Sigmoid colon (tissue), 7 donors: ENCODE measurements around the gene RWDD4. TPM values are rescaled to one million over a fixed set of nuclear protein-coding genes. Genes with fewer than 3 reads are reported as not detected.

Experiments
- DNase-seq: peaks from one replicate; pipeline ENCODE4 v3.0.0-alpha.2; 2019
- H3K27ac ChIP-seq, 4 donors: fragments of 200-600 bp; sonication (generic); one replicate each; pipeline ENCODE4 v1.5.1; 2016 to 2019; ENCODE audit warnings: mild to moderate bottlenecking in 1 of 4
- H3K27me3 ChIP-seq, 3 donors: fragments of 200-600 bp; sonication (generic); one replicate each; pipeline ENCODE4 v1.5.1; 2019; ENCODE audit warnings: mild to moderate bottlenecking in 1 of 3
- H3K36me3 ChIP-seq, 4 donors: fragments of 200-600 bp; sonication (generic); one replicate each; pipeline ENCODE4 v1.5.1; 2016 to 2019
- H3K4me1 ChIP-seq, 4 donors: fragments of 200-600 bp; sonication (generic); one replicate each; pipeline ENCODE4 v1.5.1; 2017 to 2019
- H3K4me3 ChIP-seq, 4 donors: fragments of 200-600 bp; sonication (generic); one replicate each; pipeline ENCODE4 v1.5.1; 2017 to 2019; ENCODE audit warnings: mild to moderate bottlenecking in 2 of 4, moderate library complexity in 1 of 4
- H3K9me3 ChIP-seq, 4 donors: fragments of 200-600 bp in 3 of 4; sonication (generic) in 3 of 4; one replicate each; pipeline versions ENCODE4 v1.5.1 to v1.6.1; 2013 to 2019
- CTCF ChIP-seq, 4 experiments: fragments of 450-650 bp in 3 of 4; fragments of 200-600 bp in 1 of 4; IDR thresholded peaks; one replicate each; pipeline ENCODE4 v1.5.1; 2016 to 2019; ENCODE audit warnings: antibody characterized with exemption in 4 of 4, mild to moderate bottlenecking in 3 of 4, moderate library complexity in 2 of 4
- EP300 ChIP-seq, 4 donors: sonication (generic); formaldehyde crosslinking; IDR thresholded peaks; one replicate each; pipeline ENCODE4 v1.6.1; 2017; ENCODE audit warnings: antibody characterized with exemption in 4 of 4
- POLR2A ChIP-seq, 2 donors: fragments of 450-650 bp; IDR thresholded peaks; one replicate each; pipeline ENCODE4 v1.6.1; 2016; ENCODE audit warnings: antibody characterized with exemption in 2 of 2, mild to moderate bottlenecking in 2 of 2, moderate library complexity in 2 of 2
- POLR2AphosphoS5 ChIP-seq, 4 donors: sonication (generic); formaldehyde crosslinking; IDR thresholded peaks; one replicate each; pipeline ENCODE4 v1.6.1; 2017; ENCODE audit warnings: antibody characterized with exemption in 4 of 4
- WGBS, 2 donors: extraction: QIAGEN DNeasy Blood & Tissue Kit; methylation state at CpG; one replicate each; pipeline ENCODE4 v1.1.7; 2013; 5-methylcytosine and 5-hydroxymethylcytosine counted together
- intact Hi-C: fragments of 100-400 bp; cut with DNase I; formaldehyde crosslinking; loops from one replicate; pipeline ENCODE4 v1.15.1; 2023
- polyA plus RNA-seq, 3 donors: library from polyadenylated mRNA; stranded (reverse); fragments of 200-250 nt; gene quantifications; one replicate each; pipeline ENCODE4 v1.2.3, GENCODE V29; 2013
- total RNA-seq, 4 donors: library from RNA; depleted of rRNA; stranded (reverse); fragments of >200 nt; gene quantifications; one replicate each; pipeline ENCODE4 v1.1.0, GENCODE V29; 2016
- donor health status: healthy with polysubstance abuse.
- donor health status: Bipolar disorder and iron deficiency.
- donor health status: healthy.

The RWDD4 gene
- total and polyA plus RNA-seq, 7 donors, result 12.9 to 28.5 (median 18.0) TPM

DNA sequence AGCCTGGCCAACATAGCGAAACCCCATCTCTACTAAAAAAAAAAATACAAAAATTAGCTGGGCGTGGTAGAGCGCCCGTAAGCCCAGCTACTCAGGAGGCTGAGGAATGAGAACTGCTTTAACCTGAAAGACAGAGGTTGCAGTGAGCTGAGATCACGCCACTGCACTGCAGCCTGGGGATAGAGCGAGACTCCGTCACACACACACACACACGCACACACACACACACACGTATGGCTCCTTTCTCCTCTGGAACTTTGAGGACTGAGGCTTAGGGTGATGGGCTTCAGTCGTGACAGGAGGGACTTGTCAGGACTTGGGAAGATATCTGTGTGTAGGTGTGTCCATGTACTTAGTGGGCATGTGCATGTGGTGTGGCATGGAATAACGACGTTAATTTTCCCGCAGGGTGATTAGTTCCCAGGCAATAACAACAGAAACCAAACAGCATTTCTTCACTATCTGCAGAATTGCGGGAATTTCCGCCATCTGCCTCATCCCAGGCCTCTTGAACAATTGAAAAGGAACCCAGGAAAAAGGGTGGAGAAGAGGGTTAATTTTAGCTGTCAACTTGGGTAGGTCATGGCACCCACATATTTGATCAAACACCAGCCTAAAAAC lies 47.7 kb downstream of the RWDD4 start:
- no peak for DNase-seq
- 76 to 87% methylated on average over 15 of the region's 15 CpGs for WGBS, 2 donors
- no peaks in the 10 kb centered on the region for H3K9me3 ChIP-seq
- no peaks in the 10 kb centered on the region for H3K27me3 ChIP-seq
- H3K4me3 ChIP-seq, result no peak overlapping the region
- no peak overlapping the region for H3K27ac ChIP-seq
- no peaks in the 10 kb centered on the region for H3K4me1 ChIP-seq
- TF ChIP-seq POLR2A (IDR thresholded peaks at IDR 0.05) (no peak), CTCF (IDR thresholded peaks at IDR 0.05) (no peak), POLR2AphosphoS5 (IDR thresholded peaks at IDR 0.05) (no peak), EP300 (IDR thresholded peaks at IDR 0.05) (no peak)
- no peaks in the 10 kb centered on the region for H3K36me3 ChIP-seq
- intact Hi-C loops, result no loop called here

DNA sequence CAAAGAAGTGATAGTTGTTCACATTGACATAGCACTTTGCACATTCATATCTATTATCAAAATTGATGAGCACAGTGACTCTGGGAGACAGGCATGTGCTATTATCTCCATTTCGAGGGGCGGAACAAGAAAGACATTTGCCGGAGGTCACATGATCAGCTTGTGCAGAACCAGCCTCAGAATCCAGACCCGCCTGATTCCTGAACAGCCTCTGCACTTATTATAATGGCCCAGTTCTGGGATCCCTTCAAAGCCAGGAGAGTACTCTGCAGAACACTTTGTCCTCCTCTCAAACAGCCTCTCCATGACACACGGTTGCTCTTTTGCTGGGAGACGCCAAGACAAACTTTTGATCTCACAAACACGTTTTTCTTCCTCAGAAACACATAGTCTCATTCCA lies 48.4 kb downstream of the RWDD4 start:
- no peak for DNase-seq
- H3K36me3 ChIP-seq, result no peaks in the 10 kb centered on the region
- no peaks in the 10 kb centered on the region for H3K9me3 ChIP-seq
- H3K27ac ChIP-seq, result no peak overlapping the region
- intact Hi-C loops, result no loop called here
- 59 to 81% methylated on average over 7 of the region's 7 CpGs for WGBS, 2 donors
- no peak overlapping the region for H3K4me3 ChIP-seq
- H3K4me1 ChIP-seq, result no peaks in the 10 kb centered on the region
- TF ChIP-seq CTCF (IDR thresholded peaks at IDR 0.05) (no peak), POLR2AphosphoS5 (IDR thresholded peaks at IDR 0.05) (no peak), EP300 (IDR thresholded peaks at IDR 0.05) (no peak), POLR2A (IDR thresholded peaks at IDR 0.05) (no peak)
- no peaks in the 10 kb centered on the region for H3K27me3 ChIP-seq

GRCh38 chr4:183610033-183610432 lies 49.0 kb downstream of the RWDD4 start:
- Histone ChIP-seq H3K27ac (no peak overlapping the region), H3K27me3 (no peaks in the 10 kb centered on the region), H3K36me3 (no peaks in the 10 kb centered on the region), H3K9me3 (no peaks in the 10 kb centered on the region), H3K4me1 (no peaks in the 10 kb centered on the region), H3K4me3 (no peak overlapping the region)
- WGBS, 2 donors, result 93 to 94% methylated on average over 2 of the region's 2 CpGs
- TF ChIP-seq CTCF (IDR thresholded peaks at IDR 0.05) (no peak), POLR2AphosphoS5 (IDR thresholded peaks at IDR 0.05) (no peak), EP300 (IDR thresholded peaks at IDR 0.05) (no peak), POLR2A (IDR thresholded peaks at IDR 0.05) (no peak)
- intact Hi-C loops, result no loop called here
- no peak for DNase-seq

- Histone ChIP-seq H3K27ac (no peak overlapping the region), H3K27me3 (no peaks in the 10 kb centered on the region), H3K4me3 (no peak overlapping the region), H3K9me3 (no peaks in the 10 kb centered on the region), H3K4me1 (no peaks in the 10 kb centered on the region), H3K36me3 (no peaks in the 10 kb centered on the region)
- 88 to 92% methylated on average over 9 of the region's 9 CpGs for WGBS, 2 donors
- DNase-seq, result no peak
- no peak for TF ChIP-seq POLR2AphosphoS5 (IDR thresholded peaks at IDR 0.05)
- no peak for TF ChIP-seq EP300 (IDR thresholded peaks at IDR 0.05)
- no peak for TF ChIP-seq CTCF (IDR thresholded peaks at IDR 0.05)
- TF ChIP-seq POLR2A (IDR thresholded peaks at IDR 0.05), result no peak
- intact Hi-C loops, result no loop called here
These were observed 49.8 kb downstream of the RWDD4 start for GRCh38 chr4:183609151-183609550.

DNA sequence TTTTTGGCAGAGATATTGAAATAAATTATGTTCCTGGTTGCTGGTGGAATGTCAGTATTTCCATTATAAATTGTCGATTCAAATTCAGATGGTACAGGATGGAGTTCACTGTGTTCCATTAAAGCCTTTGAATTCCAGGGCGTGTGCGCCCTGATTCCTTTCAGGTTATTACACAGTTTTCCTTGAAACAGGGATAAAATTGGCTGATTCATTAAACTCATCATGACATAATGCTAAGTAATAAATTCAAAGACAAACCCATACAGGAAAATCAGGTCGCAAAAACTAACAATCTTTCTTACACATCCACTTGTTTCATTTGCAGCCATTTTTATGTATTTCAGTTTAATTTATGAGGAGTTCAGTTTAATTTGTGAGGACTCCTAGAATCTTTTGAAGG lies 51.1 kb downstream of the RWDD4 start:
- Histone ChIP-seq H3K27me3 (no peaks in the 10 kb centered on the region), H3K4me1 (no peaks in the 10 kb centered on the region), H3K36me3 (no peaks in the 10 kb centered on the region), H3K4me3 (no peak overlapping the region), H3K27ac (no peak overlapping the region), H3K9me3 (no peaks in the 10 kb centered on the region)
- no peak for TF ChIP-seq POLR2A (IDR thresholded peaks at IDR 0.05)
- no peak for TF ChIP-seq POLR2AphosphoS5 (IDR thresholded peaks at IDR 0.05)
- TF ChIP-seq CTCF (IDR thresholded peaks at IDR 0.05), result no peak
- TF ChIP-seq EP300 (IDR thresholded peaks at IDR 0.05), result no peak
- 54 to 88% methylated on average over 4 of the region's 4 CpGs for WGBS, 2 donors
- intact Hi-C loops, result no loop called here
- no peak for DNase-seq
